Fibroblast of pulmonary artery (primary cell): Measurements from ENCODE around the gene MARCKS.

Experiments used
- DNase-seq: peaks from one replicate; pipeline ENCODE4 v3.0.0-alpha.2; 2010; ENCODE audit warnings: low read depth
- H3K4me3 ChIP-seq: replicated peaks from 2 replicates; pipeline ENCODE4 v1.5.1; 2011; ENCODE audit warnings: low read depth, mild to moderate bottlenecking, control low read depth, low read length, moderate library complexity
- CTCF ChIP-seq: IDR thresholded peaks from 2 replicates; pipeline ENCODE4 v1.5.1; 2011; ENCODE audit warnings: mild to moderate bottlenecking, control low read depth, low read length, inconsistent platforms; ENCODE audit errors: missing control alignments

Gene MARCKS

GRCh38 chr6:113881478-113881980 is 24.4 kb downstream of the MARCKS start:
- no peak for TF ChIP-seq CTCF
- no peak for DNase-seq
- H3K4me3 ChIP-seq: no peak overlapping the region

- no peak for TF ChIP-seq CTCF
- H3K4me3 ChIP-seq: no peak overlapping the region
- no peak for DNase-seq
These were observed 25.3 kb downstream of the MARCKS start for GRCh38 chr6:113882336-113883022.

GRCh38 chr6:113884011-113884410 is 26.9 kb downstream of the MARCKS start:
- DNase-seq: no peak
- TF ChIP-seq CTCF: no peak
- no peak overlapping the region for H3K4me3 ChIP-seq

GRCh38 chr6:113886512-113886911 is 29.4 kb downstream of the MARCKS start:
- no peak for TF ChIP-seq CTCF
- DNase-seq: no peak
- H3K4me3 ChIP-seq: no peak overlapping the region

GRCh38 chr6:113888493-113888892 is 31.3 kb downstream of the MARCKS start:
- TF ChIP-seq CTCF: no peak
- no peak for DNase-seq
- no peak overlapping the region for H3K4me3 ChIP-seq

- no peak for DNase-seq
- no peak for TF ChIP-seq CTCF
- H3K4me3 ChIP-seq: no peak overlapping the region
These were observed 31.9 kb downstream of the MARCKS start for GRCh38 chr6:113888956-113889630.
